SK-N-SH treated with all-trans-retinoic acid at 6 μM for 48 hours (cell line): Measurements from ENCODE around the gene PMEPA1.

Source experiments
- ARNTL ChIP-seq: fragments of 450-650 bp; formaldehyde crosslinking; IDR thresholded peaks from 2 replicates; pipeline ENCODE4 v1.5.0; 2020; ENCODE audit warnings: low read depth, mild to moderate bottlenecking, moderate library complexity, borderline replicate concordance
- BACH2 ChIP-seq: fragments of 250-450 bp; sonication (Bioruptor Pico); IDR thresholded peaks from 2 replicates; pipeline ENCODE4 v1.9.0; 2021; ENCODE audit warnings: mild to moderate bottlenecking, borderline replicate concordance
- PPARA ChIP-seq: fragments of 250-450 bp; sonication (Bioruptor Pico); IDR thresholded peaks from 2 replicates; pipeline ENCODE4 v1.5.0; 2020; ENCODE audit warnings: mild to moderate bottlenecking, borderline replicate concordance
- TCF4 ChIP-seq: fragments of 250-450 bp; sonication (Bioruptor Pico); IDR thresholded peaks from 2 replicates; pipeline ENCODE4 v1.8.0; 2021; ENCODE audit warnings: mild to moderate bottlenecking, moderate library complexity, borderline replicate concordance
- ZFP3 ChIP-seq: fragments of 250-450 bp; sonication (Bioruptor Pico); IDR thresholded peaks from 2 replicates; pipeline ENCODE4 v1.5.0; 2020; ENCODE audit warnings: mild to moderate bottlenecking, moderate library complexity
- ZFP30 ChIP-seq: fragments of 450-650 bp; formaldehyde crosslinking; IDR thresholded peaks from 2 replicates; pipeline ENCODE4 v1.5.0; 2022; ENCODE audit warnings: mild to moderate bottlenecking, moderate library complexity
- ZNF70 ChIP-seq: fragments of 450-650 bp; formaldehyde crosslinking; IDR thresholded peaks from 2 replicates; pipeline ENCODE4 v1.5.0; 2020; ENCODE audit warnings: mild to moderate bottlenecking, moderate library complexity
- TF ChIP-seq, protein P1 (sequence below): fragments of 250-450 bp; sonication (Bioruptor Pico); IDR thresholded peaks from 2 replicates; pipeline ENCODE4 v1.5.1; 2020; ENCODE audit warnings: low read depth, mild to moderate bottlenecking, moderate library complexity
- TF ChIP-seq, protein P2 (sequence below): fragments of 250-450 bp; sonication (Bioruptor Pico); IDR thresholded peaks from 2 replicates; pipeline ENCODE4 v1.8.0; 2020; ENCODE audit warnings: mild to moderate bottlenecking, moderate library complexity, borderline replicate concordance
- TF ChIP-seq, protein P3 (sequence below): fragments of 250-450 bp; sonication (Bioruptor Pico); IDR thresholded peaks from 2 replicates; pipeline ENCODE4 v1.5.0; 2020; ENCODE audit warnings: mild to moderate bottlenecking, moderate library complexity

DNA sequence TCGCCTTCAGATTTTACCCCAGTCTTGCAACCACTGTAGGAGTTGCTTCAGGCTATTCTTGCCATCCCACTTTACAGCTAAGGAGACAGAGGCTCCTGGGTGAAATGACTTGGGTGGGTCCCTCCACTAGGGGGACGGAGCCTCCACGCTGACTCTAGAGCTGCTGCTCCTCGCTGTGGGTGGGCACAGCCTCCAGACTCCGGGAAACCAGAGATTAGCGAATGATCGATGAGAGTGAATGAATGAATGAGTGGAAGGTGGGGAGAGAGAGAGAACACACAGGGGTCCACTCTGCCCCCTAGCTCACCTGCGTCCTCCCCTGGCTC, 100.0 kb downstream of the PMEPA1 start:
- TF ChIP-seq TCF4 (CRISPR knock-in tag): no peak
- TF ChIP-seq, protein P1, sequence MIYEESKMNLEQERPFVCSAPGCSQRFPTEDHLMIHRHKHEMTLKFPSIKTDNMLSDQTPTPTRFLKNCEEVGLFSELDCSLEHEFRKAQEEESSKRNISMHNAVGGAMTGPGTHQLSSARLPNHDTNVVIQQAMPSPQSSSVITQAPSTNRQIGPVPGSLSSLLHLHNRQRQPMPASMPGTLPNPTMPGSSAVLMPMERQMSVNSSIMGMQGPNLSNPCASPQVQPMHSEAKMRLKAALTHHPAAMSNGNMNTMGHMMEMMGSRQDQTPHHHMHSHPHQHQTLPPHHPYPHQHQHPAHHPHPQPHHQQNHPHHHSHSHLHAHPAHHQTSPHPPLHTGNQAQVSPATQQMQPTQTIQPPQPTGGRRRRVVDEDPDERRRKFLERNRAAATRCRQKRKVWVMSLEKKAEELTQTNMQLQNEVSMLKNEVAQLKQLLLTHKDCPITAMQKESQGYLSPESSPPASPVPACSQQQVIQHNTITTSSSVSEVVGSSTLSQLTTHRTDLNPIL (CRISPR knock-in tag): no peak
- TF ChIP-seq ZNF70: no peak
- TF ChIP-seq, protein P2, sequence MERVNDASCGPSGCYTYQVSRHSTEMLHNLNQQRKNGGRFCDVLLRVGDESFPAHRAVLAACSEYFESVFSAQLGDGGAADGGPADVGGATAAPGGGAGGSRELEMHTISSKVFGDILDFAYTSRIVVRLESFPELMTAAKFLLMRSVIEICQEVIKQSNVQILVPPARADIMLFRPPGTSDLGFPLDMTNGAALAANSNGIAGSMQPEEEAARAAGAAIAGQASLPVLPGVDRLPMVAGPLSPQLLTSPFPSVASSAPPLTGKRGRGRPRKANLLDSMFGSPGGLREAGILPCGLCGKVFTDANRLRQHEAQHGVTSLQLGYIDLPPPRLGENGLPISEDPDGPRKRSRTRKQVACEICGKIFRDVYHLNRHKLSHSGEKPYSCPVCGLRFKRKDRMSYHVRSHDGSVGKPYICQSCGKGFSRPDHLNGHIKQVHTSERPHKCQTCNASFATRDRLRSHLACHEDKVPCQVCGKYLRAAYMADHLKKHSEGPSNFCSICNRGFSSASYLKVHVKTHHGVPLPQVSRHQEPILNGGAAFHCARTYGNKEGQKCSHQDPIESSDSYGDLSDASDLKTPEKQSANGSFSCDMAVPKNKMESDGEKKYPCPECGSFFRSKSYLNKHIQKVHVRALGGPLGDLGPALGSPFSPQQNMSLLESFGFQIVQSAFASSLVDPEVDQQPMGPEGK (CRISPR knock-in tag): no peak
- TF ChIP-seq, protein P3, sequence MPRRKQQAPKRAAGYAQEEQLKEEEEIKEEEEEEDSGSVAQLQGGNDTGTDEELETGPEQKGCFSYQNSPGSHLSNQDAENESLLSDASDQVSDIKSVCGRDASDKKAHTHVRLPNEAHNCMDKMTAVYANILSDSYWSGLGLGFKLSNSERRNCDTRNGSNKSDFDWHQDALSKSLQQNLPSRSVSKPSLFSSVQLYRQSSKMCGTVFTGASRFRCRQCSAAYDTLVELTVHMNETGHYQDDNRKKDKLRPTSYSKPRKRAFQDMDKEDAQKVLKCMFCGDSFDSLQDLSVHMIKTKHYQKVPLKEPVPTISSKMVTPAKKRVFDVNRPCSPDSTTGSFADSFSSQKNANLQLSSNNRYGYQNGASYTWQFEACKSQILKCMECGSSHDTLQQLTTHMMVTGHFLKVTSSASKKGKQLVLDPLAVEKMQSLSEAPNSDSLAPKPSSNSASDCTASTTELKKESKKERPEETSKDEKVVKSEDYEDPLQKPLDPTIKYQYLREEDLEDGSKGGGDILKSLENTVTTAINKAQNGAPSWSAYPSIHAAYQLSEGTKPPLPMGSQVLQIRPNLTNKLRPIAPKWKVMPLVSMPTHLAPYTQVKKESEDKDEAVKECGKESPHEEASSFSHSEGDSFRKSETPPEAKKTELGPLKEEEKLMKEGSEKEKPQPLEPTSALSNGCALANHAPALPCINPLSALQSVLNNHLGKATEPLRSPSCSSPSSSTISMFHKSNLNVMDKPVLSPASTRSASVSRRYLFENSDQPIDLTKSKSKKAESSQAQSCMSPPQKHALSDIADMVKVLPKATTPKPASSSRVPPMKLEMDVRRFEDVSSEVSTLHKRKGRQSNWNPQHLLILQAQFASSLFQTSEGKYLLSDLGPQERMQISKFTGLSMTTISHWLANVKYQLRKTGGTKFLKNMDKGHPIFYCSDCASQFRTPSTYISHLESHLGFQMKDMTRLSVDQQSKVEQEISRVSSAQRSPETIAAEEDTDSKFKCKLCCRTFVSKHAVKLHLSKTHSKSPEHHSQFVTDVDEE: no peak
- TF ChIP-seq ZFP30 (CRISPR knock-in tag): no peak
- no peak for TF ChIP-seq PPARA (CRISPR knock-in tag)
- no peak for TF ChIP-seq ZFP3 (CRISPR knock-in tag)
- no peak for TF ChIP-seq BACH2 (CRISPR knock-in tag)
- no peak for TF ChIP-seq ARNTL (CRISPR knock-in tag)
